Stimulated activated CD4-positive, alpha-beta T cell treated with anti-CD3 and anti-CD28 coated beads, Interleukin-12 subunit alpha, Interleukin-12 subunit beta, amount 100 ng/mL, for 48 hours (primary cell): Measurements from ENCODE around the gene NEK8.
"Not testable (repeated sequence)": the region's sequence is repeated elsewhere in the genome, so short reads cannot be mapped to it uniquely, and the experiment has no call there.

Source experiments
- DNase-seq, 3 donors: peaks; one replicate each; pipeline ENCODE4 v3.0.0-alpha.2; 2020; ENCODE audit warnings: low read depth in 2 of 3, low spot score in 1 of 3

The NEK8 gene

DNA sequence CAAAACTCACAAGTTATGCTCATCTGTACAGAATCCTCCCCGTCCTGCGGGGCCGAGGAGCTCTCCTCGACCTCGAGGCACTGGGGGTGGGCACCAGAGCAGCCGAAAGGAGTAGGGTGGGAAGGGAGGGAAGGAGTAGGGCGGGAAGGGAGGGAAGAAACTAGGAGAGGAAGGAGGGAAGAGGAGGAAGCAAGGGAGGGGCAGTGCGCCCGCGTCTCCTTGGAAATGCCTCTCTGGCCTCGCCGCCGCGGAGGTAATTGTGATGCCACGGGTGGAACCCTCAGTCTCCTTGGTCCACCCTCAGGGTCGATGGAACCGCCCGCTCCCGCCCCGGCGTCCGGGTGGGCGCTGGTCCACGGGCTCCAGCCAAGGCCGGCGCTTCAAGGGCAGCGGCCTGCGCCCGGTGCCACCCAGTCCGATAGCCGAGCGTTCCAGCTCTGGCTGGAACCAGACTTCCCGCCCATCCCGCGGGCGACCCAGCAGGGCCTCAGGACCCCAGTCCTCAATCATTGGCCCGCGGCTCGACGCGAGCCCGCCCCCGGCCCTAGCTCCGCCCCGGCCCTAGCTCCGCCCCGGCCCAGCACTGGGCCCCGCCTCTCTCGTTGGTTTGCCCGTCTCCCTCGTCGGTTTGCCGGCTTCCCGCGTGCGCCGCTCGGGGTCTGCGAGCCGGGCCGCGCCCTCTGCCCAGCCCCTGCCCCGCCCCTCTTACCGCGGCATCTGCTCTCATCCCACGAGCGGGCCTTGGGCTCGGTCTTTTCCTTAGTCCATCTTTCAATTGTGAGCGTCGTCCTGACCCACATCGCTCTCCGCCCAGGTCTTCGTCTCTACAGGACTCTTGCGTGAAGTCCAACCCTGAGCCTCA, 17.5 kb upstream of the NEK8 start:
- DNase-seq: peak; percentile 84 to 92 (median 89)

DNA sequence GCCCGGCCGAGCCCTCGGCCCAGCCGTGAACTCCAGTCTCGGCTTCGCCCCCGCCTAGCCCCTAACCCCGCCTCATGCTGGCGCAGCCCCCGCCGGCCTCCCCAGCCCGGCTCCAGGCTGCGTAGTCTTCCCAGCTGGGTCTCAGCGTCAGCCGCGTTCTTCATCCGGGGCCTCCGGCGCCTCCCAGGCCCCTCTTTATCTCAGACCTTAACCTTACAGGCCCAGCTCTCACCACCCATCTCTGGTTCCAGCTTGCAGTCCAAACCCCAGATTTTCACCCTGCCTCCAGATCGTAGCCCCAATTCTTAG, 16.9 kb upstream of the NEK8 start, which contains the start of gene PROCA1:
TSS of gene PROCA1 (minus strand) at position 166 of the 309 bp plus-strand sequence. CDS start 228 bp downstream, outside the sequence.
- peak in 1 of 3 donors; percentile 32 for DNase-seq

DNA sequence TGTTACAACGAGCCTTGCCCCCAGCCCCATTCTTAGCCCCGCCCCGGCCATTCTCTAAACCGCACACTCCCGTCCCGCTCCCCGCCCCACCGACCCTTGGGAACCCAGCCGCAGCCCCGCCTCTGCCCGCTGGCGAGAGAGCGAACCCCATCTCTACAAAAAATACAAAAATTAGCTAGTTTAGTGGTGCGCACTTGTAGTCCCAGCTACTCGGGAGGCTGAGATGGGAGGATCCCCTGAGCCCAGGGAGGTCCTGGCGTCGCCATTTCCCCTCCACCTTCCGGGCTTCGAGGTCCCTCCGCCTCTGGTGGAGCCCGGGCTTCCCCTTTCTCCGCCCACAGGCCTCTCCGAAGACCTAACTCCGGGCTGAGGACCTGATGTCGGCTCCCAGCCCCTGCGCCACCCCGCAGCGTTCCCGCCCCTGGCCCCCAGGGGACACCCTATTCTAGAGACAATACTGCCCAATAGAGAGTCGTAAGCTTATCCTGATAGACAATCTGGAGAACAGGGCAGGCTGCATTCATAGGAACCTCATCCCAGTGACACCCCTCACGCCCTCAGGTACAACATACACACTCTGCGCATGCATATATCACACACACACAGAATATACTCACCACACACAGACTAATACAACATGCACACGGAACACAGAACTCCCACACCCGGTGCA, 16.4 kb upstream of the NEK8 start:
- peak in 2 of 3 donors; percentile 52 to 67 for DNase-seq

DNA sequence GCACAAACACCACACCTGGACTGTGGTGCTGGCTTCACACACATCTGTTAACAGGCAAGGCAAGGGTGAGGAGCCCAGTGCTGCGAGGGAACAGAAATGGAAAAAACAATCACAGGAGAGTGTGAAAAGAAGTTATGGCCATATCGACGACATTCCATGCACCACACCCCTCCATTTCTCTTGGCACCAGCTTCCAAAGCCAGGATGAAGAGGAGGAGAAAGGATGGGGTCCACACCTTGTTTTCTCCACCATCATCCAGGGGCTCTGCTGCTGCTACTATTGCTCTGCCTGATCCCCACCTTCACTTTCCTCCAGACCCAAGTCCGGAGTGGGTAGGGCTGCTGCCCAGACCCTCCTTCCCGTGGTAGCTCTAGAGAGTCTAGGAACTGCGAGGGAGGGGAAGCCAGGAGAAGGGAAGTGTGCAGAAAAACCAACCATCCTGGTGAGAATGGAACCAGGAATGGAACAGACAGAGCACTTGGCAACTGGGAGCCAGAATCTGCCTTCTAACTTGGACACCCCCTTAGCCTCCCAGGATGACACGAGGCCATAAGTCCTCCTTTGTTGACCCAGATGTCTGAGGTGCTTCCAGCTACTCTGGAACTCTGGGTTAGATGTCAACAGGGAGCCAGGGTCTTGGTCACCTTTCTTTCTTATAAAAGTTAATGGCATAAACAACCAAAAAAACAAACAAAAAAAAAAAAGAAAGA, 15.7 kb upstream of the NEK8 start:
- no peak for DNase-seq

DNA sequence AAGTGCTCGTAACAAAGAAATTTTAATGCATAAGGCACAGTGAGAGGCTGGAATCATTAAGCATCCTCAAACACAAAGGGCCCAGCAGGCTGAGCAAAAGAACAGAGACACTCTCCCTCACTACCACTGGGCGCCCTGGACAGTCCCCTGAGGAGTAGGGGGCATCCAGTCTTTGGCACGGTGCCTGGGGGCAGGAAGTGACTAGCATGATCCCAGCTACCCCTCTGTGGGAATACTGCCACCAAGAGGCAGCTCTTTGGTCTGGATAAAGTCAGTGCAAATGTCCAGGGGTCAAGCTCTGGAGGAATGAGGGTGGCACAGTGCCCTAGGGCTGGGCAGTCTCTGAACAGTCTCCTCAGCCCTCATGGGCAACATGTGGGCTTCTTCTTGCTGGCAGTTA, 14.3 kb upstream of the NEK8 start:
- no peak for DNase-seq

DNA sequence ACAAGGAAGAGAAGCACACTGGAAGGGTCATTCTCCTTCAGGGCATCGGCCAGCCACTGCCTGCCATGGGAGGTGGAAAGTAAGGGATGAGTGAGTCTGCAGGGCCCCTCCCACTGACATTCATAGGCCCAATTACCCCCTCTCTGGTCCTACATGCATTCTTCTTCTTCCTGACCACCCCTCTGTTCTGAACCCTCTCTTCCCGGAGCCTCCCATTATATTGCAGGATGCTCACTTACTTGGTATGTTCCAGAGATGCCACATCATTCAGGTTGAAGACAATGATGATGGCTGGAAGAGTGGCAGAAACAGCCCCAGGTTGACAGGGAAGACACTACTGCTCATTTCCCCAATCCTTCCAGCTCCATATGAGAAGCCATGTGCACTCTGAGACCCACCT, 13.4 kb upstream of the NEK8 start:
- no peak for DNase-seq

DNA sequence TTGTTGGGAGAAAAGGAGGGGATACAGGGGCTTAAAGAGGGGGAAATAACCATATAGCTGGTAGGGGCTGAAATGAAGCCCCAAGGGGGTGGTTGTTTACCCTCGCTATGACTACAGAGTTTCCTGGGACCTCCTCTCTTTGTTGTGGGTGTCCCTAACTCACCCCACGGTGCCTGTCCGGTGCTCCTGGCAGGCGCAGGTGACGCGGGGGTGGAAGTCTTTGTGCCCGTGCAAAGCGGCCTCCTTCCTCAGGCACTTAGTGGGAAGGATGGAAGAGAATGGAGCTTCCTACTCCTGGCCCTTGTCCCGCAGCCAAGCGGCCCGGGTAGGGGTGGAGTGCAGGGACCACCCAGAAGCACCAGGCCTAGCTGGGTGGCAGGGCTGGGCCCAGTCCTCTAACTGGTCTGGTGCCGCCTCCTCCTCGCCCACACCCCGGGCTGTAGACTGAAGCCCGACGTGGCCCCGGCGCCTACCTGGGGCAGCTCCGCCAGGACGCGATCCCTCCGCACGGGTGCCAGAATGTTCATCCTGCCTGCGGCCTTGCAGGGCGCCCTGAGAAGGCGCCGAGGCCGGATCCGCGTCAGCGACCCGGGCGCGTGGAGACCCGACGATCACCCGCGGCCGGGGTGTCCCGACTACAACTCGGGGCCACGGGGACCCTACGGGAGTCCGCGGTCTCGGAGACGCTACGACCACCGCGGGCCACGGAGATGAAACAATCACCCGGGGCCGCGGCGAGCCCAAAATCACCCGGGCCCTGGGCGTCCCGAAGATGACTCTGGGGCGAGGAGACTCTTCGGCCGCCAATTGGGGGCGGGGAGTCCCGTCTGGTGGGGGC, 11.6 kb upstream of the NEK8 start:
- DNase-seq: no peak

DNA sequence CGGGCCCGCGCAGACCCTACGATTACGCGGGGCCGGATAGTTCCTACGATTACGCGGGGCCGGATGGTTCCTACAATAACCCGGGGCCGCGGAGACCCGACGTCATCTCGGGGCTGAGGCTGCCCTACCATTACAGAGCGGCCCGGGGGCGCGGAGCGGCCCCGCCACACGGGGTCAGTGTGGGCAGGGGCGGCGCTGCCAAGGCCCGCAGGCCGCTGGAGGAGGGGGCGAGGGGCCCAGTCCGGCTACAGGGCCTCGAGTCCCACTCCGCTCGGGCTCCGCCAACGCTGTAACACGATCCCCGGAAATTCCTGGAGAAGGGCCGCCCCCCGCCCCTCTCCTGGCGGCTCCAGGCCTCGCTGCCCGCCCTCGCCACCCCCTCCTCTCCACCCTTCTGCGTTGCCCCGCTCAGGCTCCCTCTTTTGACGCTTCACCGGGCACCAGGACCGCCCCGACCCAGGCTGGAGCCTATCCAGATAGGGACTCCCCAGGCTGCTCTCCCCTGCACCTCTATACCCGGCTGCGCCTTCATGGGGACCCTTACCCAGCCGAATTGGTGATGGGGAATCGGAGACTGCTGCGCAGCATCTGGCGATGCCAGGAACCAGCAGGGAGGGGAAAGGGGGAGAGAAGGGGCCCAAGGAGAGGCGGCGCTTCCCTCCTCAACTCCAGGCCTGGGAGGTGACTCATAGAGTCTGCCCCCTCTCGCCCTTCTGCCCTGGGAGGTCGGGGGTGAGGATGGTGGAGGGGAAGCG, 10.8 kb upstream of the NEK8 start, which contains the start of gene RAB34:
TSS of gene RAB34 (minus strand) at position 291 of the 755 bp plus-strand sequence. CDS start 602 bp downstream, outside the sequence.
- DNase-seq: no peak

DNA sequence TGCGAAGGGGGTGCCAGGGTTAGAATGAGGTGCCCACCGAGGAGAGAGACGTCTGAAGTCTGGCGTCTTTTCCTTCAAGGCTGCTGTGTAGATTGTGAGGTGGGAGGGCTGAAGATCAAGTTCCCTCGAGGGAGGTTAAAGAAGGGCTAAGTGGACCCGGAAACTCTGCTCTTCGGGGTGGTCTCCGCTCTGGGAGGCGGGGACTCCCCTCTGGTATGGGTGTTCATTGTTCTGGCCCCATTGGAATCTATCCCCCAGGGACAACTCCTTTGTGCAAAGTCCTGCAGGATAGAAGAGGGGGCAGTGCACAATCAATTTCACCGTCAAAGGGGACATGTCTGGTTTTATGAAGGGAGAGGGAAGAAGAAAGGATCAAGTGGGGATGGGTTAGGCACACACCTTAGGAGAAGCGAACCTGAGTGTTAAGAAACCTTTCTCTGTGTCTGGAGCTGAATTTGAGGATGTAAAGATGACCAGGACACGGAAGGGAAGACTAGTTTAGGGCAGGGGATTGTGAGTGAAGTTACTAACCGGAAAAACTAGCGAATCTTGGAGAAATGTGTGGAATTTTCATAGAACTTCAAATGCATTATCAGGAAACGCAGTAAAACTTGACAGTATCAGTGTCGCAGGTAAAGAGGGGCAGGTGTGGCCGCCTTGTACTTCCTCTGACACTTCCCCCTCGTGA, 10.1 kb upstream of the NEK8 start:
- no peak for DNase-seq

DNA sequence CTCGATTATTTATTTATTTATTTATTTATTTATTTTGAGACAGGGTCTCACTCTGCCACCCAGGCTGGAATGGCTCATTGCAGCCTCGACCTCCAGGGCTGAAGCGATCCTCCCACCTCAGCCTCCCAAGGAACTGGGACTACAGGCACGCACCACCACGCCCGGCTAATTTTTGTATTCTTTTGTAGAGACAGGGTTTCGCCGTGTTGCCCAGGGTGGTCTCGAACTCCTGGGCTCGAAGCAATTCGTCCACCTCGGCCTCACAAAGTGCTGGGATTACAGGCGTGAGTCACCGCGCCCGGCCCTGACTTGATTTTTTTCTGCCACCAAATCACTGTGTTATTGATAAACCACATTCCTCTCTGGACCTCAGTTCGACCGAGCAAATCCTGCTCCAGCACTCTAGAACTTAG, 9.6 kb upstream of the NEK8 start:
- DNase-seq: no peak

DNA sequence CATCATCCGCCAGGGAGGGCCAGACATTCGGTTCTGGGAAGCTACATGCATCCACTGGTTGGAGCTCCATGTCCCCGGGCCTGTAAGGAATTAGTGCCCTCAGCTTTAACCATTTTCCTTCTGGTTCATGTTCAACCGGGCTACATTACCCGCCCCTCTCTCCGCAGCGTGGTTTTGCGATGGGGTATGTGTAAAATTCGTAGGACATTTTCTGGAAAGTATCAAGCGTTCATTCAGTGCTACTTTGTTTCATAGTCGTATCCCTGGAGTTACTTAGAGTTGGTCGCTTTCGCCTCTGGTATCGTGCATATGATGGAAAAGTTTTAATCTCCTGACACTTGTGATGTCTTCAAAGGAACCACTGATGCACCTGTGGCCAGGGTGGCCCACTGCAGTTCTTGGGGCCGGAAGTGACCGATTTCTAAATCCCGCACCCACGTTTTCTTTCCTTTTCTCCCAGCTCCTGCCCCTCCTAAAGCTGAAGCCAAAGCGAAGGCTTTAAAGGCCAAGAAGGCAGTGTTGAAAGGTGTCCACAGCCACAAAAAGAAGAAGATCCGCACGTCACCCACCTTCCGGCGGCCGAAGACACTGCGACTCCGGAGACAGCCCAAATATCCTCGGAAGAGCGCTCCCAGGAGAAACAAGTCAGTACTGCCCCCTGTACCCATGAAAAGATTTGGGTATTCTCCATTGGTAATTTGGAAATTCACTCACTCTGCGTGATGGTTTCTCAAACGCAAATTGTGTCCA, 8.2 kb upstream of the NEK8 start:
- peak in 1 of 3 donors; percentile 37 for DNase-seq

DNA sequence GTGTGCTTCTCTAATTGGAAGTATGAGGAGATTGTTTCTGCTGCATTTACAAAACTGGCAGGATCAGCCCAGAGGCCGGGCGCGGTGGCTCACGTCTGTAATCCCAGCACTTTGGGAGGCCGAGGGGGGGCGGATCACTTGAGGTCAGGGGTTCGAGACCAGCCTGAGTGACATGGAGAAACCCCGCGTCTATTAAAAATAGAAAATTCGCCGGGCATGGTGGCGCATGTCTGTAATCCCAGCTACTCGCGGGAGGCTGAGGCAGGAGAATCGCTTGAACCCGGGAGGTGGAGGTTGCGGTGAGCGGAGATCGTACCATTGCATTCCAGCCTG, 7.6 kb upstream of the NEK8 start:
- not testable (repeated sequence) for DNase-seq

DNA sequence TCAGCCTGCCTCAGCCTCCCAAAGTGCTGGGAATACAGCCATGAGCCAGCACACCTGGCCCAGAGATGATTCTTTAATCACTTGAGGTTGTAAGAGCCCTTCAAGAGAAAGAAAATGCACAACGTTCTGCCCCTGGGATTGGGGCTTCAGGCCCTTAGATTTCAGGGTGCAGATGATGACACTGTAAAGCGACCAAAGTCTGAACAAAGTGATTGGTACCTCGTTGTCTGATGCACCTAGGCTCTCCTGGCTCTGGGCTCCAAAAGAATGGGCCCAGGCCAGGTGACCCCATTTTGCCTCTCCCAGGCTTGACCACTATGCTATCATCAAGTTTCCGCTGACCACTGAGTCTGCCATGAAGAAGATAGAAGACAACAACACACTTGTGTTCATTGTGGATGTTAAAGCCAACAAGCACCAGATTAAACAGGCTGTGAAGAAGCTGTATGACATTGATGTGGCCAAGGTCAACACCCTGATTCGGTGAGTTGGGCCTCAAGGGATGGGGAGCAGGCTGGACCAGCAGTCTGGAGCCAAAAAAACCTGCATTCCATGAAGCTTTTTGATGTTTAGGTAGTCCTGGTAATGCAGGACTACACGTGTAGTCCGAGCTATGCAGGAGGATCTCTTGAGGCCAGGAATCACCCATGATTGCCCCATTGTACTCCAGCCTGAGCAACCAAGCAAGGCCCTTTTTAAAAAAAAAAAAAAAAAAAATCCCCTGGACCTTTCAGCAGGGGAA, 6.0 kb upstream of the NEK8 start:
- DNase-seq: no peak

DNA sequence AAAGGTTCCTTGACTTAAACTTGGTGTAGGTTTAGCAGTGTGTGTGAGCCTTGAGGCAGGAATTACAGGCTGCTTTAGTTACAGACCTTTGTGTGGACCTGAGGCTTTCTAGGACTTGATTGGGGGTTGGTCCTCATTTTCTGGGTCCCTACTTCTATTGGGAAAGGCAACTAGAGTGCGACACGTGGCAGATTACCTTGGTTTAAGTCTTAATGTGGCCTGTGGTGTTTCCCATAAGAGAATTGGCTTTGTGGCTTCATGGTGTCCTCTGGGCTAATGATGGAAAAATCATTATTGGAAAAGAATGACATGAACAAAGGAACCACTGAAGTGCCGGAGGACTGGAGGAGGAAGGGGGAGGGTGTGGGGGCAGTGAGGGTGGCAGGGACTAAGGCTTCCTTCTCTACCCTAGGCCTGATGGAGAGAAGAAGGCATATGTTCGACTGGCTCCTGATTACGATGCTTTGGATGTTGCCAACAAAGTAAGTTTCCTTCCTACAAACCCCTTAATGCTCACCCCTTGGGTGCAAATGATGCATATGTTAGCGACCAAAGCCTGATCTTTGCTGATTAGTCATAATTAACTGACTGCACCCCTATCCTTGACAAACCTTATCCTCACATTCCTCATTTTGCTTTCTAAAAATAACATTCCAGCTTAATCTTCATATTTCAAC, 5.3 kb upstream of the NEK8 start:
- DNase-seq: no peak

DNA sequence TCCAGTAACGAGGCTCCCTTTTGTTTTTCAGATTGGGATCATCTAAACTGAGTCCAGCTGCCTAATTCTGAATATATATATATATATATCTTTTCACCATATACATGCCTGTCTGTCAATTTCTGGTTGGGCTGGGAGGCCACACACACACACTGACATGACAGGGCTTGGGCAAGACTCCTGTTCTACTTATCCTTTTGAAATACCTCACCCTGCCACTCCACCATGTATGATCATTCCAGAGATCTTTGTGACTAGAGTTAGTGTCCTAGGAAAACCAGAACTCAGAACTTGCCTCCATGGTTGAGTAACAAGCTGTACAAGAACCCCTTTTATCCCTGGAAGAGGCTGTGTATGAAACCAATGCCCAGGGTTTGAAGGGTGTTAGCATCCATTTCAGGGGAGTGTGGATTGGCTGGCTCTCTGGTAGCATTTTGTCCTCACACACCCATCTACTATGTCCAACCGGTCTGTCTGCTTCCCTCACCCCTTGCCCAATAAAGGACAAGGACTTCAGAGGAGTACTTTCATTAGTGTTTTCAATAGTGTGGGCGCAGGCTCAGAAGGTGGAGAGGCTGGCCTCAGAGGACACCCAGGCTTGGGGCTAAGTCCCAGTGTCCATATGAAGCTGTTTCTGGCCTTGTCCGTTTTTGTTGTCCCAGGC, 4.6 kb upstream of the NEK8 start:
- DNase-seq: not testable (repeated sequence)

DNA sequence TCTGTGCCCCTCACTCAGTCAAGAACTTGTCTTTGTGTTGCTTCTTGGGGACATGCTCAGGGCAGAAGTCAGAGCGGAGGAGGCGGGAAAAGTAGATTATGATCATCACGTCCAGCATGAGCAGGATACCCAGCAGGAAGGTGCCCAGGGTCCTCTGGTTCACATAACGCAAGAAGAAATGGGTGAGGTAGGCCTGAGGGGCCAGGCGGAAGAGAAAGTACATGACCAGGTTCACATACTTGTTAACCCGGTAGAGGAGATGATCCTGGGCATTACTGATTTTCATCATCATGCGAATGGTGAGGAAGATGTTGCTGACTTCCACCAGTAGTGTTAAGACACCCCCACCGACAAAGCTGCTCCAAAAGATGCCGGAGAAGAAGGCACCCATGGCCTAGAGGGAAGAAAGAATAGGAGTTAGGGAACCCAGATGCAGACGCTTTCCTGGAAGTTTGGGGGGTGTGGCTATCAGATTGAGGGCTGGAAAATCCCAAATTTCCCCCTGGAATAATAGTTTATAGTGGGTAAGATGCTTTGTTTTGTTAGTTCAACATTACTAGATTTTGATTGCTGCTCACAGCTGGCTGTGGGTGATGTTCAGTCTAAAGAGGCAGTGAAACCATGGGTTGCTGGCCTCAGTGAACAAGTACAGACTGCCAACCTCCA, 4.0 kb upstream of the NEK8 start:
- DNase-seq: no peak
